Measurements from ENCODE around the gene RMND5B.

- TF ChIP-seq CTCF (IDR thresholded peaks at IDR 0.05) (no peak), POLR2A (IDR thresholded peaks at IDR 0.05) (no peak)
These were observed 51.5 kb downstream of the RMND5B start for GRCh38 chr5:178182158-178182876.
